AG04450 (cell line): ENCODE data around the gene WDFY2. TPM values are rescaled to one million over a fixed set of nuclear protein-coding genes. Genes with fewer than 3 reads are reported as not detected.

Source experiments
- CTCF ChIA-PET: fragments of 300-600, 350-600 bp; formaldehyde crosslinking; extraction: SDS; loops from one replicate; lab custom pipeline; 2022; ENCODE audit warnings: antibody characterized with exemption, inconsistent platforms; lab: Charles Lee
- POLR2A ChIA-PET: fragments of 350-600 bp; formaldehyde crosslinking; extraction: SDS; loops from one replicate; lab custom pipeline; 2021; ENCODE audit warnings: antibody characterized with exemption, inconsistent platforms; lab: Yijun Ruan, JAX
- DNase-seq: peaks from one replicate; pipeline ENCODE4 v3.0.0-alpha.2; 2011; ENCODE audit warnings: low read depth, low spot score
- H3K27ac ChIP-seq: one replicate; pipeline ENCODE4 v1.5.1; 2012; ENCODE audit warnings: low read depth, low read length, control low read depth
- H3K27me3 ChIP-seq: one replicate; pipeline ENCODE4 v1.6.0; 2012; ENCODE audit warnings: low read length; ENCODE audit not compliant: control insufficient read depth, insufficient read depth
- H3K4me3 ChIP-seq: 2 replicates; pipeline ENCODE4 v1.5.1; 2011; ENCODE audit warnings: mild to moderate bottlenecking, low read depth, low read length, control low read depth
- H3K9me3 ChIP-seq: 2 replicates; pipeline ENCODE4 v1.5.1; 2012; ENCODE audit warnings: low read length; ENCODE audit not compliant: control insufficient read depth, insufficient read depth
- CTCF ChIP-seq: IDR thresholded peaks from 2 replicates; pipeline ENCODE4 v1.5.1; 2011; ENCODE audit warnings: low read depth, low read length, control low read depth, inconsistent platforms
- polyA plus RNA-seq: library from polyadenylated mRNA; depleted of rRNA; stranded (reverse); fragments of >200 nt; gene quantifications from 2 replicates; pipeline ENCODE4 v1.2.3, GENCODE V29; 2011

WDFY2 gene
- polyA plus RNA-seq, 1 experiment: 6.3 TPM

GRCh38 chr13:51643882-51644281, 59.6 kb downstream of the WDFY2 start:
- Histone ChIP-seq H3K4me3 (peak overlapping the region; percentile 28), H3K27ac (peak overlapping the region; percentile 63), H3K27me3 (no peaks in the 10 kb centered on the region), H3K9me3 (no peaks in the 10 kb centered on the region)
- TF ChIP-seq CTCF: no peak
- POLR2A ChIA-PET: interaction anchor here (2.5 kb wide), 1 partner anchor 191 kb away, joined by 20 read pairs; the partner anchor contains the start of gene INTS6
- CTCF ChIA-PET: no interaction called here
- DNase-seq: peak; percentile 79

- no peak overlapping the region for H3K4me3 ChIP-seq
- no peaks in the 10 kb centered on the region for H3K27me3 ChIP-seq
- TF ChIP-seq CTCF: no peak
- H3K9me3 ChIP-seq: no peaks in the 10 kb centered on the region
- ChIA-PET POLR2A (interaction anchor here (0.6 to 2.5 kb wide), 3 partner anchors 124 to 192 kb away, joined by 3 to 20 read pairs (median 3); partner anchors contain the start of gene INTS6), CTCF (interaction anchor here (0.6 to 1.8 kb wide), 7 partner anchors 18 to 483 kb away, joined by 3 to 5 read pairs (median 4); no protein-coding TSS in a partner anchor)
- no peak overlapping the region for H3K27ac ChIP-seq
- no peak for DNase-seq
These were observed 60.4 kb downstream of the WDFY2 start for GRCh38 chr13:51644654-51645053.

GRCh38 chr13:51645154-51645650, 60.9 kb downstream of the WDFY2 start:
- Histone ChIP-seq H3K27me3 (no peaks in the 10 kb centered on the region), H3K27ac (peak overlapping the region; percentile 49), H3K4me3 (no peak overlapping the region), H3K9me3 (no peaks in the 10 kb centered on the region)
- no peak for DNase-seq
- CTCF ChIA-PET: interaction anchor here (0.6 to 1.8 kb wide), 8 partner anchors 17 to 482 kb away, joined by 3 to 5 read pairs (median 4); no protein-coding TSS in a partner anchor
- TF ChIP-seq CTCF: 0 out of 2 replicates have a peak, but pooled peaks have one; percentile 12
- POLR2A ChIA-PET: interaction anchor here (0.6 to 2.5 kb wide), 3 partner anchors 125 to 192 kb away, joined by 3 to 20 read pairs (median 3); partner anchors contain the start of gene INTS6

GRCh38 chr13:51645761-51646670, 61.8 kb downstream of the WDFY2 start:
- no peaks in the 10 kb centered on the region for H3K9me3 ChIP-seq
- H3K27me3 ChIP-seq: no peaks in the 10 kb centered on the region
- POLR2A ChIA-PET: interaction anchor here (2.5 kb wide), 1 partner anchor 193 kb away, joined by 20 read pairs; the partner anchor contains the start of gene INTS6
- CTCF ChIA-PET: interaction anchor here (1.3 to 1.8 kb wide), 4 partner anchors 19 to 481 kb away, joined by 3 to 5 read pairs (median 4); no protein-coding TSS in a partner anchor
- no peak overlapping the region for H3K4me3 ChIP-seq
- DNase-seq: no peak
- no peak for TF ChIP-seq CTCF
- H3K27ac ChIP-seq: no peak overlapping the region
